Measurements from ENCODE around the gene CLCA2. TPM values are rescaled to one million over a fixed set of nuclear protein-coding genes. Genes with fewer than 3 reads are reported as not detected.

Gene CLCA2
- total RNA-seq, 1 experiment from 2014 or later: not detected

DNA sequence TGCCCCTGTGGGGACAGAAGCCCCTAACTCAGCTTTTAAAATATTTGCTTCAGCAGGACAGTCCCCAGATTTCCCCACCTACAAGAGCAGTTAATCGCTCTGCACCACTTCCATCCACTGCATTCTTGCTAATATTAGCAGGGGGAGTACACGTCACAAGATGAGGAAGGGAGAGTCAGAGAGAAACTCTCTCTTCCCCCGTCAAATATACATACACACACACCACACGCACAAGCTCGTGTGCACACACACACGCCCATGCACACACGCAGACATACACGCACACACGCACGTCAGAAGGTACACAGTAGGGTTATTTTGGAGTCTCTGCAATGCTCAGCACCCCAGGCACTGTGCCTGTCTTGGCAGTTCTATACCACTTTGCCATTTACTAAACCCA, 46.9 kb downstream of the CLCA2 start:
- Histone ChIP-seq H3K27me3 (replicated peaks; ENCODE audit: insufficient read depth, low read depth, low read length, poor library complexity) (no peaks in the 10 kb centered on the region), H3K9me3 (ENCODE audit: low read depth, low read length, poor library complexity, severe bottlenecking) (no peaks in the 10 kb centered on the region), H3K4me3 (ENCODE audit: low read depth, low read length, poor library complexity, severe bottlenecking) (no peak overlapping the region), H3K36me3 (ENCODE audit: insufficient read depth, low read length, poor library complexity, severe bottlenecking) (no peaks in the 10 kb centered on the region), H3K4me1 (ENCODE audit: insufficient read depth, low read length, poor library complexity, severe bottlenecking) (no peaks in the 10 kb centered on the region), H3K27ac (ENCODE audit: low read depth, low read length, poor library complexity, severe bottlenecking) (no peak overlapping the region)
- TF ChIP-seq, protein P1, sequence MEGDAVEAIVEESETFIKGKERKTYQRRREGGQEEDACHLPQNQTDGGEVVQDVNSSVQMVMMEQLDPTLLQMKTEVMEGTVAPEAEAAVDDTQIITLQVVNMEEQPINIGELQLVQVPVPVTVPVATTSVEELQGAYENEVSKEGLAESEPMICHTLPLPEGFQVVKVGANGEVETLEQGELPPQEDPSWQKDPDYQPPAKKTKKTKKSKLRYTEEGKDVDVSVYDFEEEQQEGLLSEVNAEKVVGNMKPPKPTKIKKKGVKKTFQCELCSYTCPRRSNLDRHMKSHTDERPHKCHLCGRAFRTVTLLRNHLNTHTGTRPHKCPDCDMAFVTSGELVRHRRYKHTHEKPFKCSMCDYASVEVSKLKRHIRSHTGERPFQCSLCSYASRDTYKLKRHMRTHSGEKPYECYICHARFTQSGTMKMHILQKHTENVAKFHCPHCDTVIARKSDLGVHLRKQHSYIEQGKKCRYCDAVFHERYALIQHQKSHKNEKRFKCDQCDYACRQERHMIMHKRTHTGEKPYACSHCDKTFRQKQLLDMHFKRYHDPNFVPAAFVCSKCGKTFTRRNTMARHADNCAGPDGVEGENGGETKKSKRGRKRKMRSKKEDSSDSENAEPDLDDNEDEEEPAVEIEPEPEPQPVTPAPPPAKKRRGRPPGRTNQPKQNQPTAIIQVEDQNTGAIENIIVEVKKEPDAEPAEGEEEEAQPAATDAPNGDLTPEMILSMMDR (conservative IDR thresholded peaks at IDR 0.05; ENCODE audit: low read depth, low read length): no peak
- no peak for TF ChIP-seq EZH2 (IDR thresholded peaks at IDR 0.05; ENCODE audit: borderline replicate concordance, low read depth, low read length, poor library complexity, severe bottlenecking)
- DNase-seq (ENCODE audit: low spot score): no peak
- ChIA-PET CTCF (no interaction called here), POLR2A (ENCODE audit: low non-redundant PET) (no interaction called here)
- BruUV-seq (replicated peaks): no TSS peak
- intact Hi-C loops (cut with micrococcal nuclease; ENCODE audit: unreplicated experiment): loop anchor here (5.0 to 10.0 kb wide), 2 partner anchors 36 to 274 kb away; no protein-coding TSS in a partner anchor

DNA sequence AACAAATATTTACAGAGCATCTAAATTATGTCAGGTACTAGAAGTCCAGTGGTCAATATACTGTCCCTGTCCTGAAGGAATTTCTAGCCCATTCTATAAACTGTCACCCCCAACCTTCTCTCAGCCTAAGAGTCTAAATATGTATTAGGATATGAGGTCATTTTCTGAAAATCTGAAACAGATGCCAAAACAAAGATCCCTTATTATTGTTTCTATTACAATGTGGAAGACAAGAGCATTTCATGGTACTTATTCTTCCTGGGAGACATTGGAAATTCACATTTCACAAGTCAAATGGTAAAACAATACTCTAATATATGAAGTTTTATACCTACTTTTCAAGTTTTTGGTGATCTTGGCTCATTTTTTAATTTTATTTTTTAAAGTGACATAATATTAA, 47.3 kb downstream of the CLCA2 start:
- H3K36me3 ChIP-seq (ENCODE audit: insufficient read depth, low read length, poor library complexity, severe bottlenecking): no peaks in the 10 kb centered on the region
- H3K27ac ChIP-seq (ENCODE audit: low read depth, low read length, poor library complexity, severe bottlenecking): no peak overlapping the region
- no TSS peak for BruUV-seq (replicated peaks)
- intact Hi-C loops (cut with micrococcal nuclease; ENCODE audit: unreplicated experiment): loop anchor here (5.0 to 10.0 kb wide), 2 partner anchors 36 to 274 kb away; no protein-coding TSS in a partner anchor
- H3K27me3 ChIP-seq (replicated peaks; ENCODE audit: insufficient read depth, low read depth, low read length, poor library complexity): no peaks in the 10 kb centered on the region
- DNase-seq (ENCODE audit: low spot score): no peak
- no peaks in the 10 kb centered on the region for H3K4me1 ChIP-seq (ENCODE audit: insufficient read depth, low read length, poor library complexity, severe bottlenecking)
- ChIA-PET POLR2A (ENCODE audit: low non-redundant PET) (no interaction called here), CTCF (no interaction called here)
- H3K4me3 ChIP-seq (ENCODE audit: low read depth, low read length, poor library complexity, severe bottlenecking): no peak overlapping the region
- H3K9me3 ChIP-seq (ENCODE audit: low read depth, low read length, poor library complexity, severe bottlenecking): no peaks in the 10 kb centered on the region
- no peak for TF ChIP-seq EZH2 (IDR thresholded peaks at IDR 0.05; ENCODE audit: borderline replicate concordance, low read depth, low read length, poor library complexity, severe bottlenecking)
- TF ChIP-seq, protein P1 (conservative IDR thresholded peaks at IDR 0.05; ENCODE audit: low read depth, low read length): no peak

DNA sequence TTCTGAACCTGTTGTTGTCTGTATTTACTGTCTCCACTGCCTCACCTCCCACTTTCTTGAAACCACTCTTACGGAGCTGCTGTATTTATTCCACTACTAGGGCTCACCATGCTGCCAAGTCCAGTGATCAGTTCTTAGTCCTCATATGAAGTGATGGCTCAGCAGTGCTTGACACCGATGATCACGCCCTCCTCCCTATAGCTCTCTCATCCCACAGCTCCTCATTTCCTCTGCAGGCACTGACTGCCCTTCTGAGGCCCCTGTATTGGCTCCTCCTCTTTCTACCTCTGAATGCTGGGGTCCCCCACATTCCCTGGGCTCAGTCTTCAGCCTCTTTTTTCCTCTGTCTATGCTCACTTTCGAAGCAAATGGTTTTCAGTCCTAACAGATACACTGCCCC, 48.2 kb downstream of the CLCA2 start:
- no peak overlapping the region for H3K27ac ChIP-seq (ENCODE audit: low read depth, low read length, poor library complexity, severe bottlenecking)
- no peaks in the 10 kb centered on the region for H3K9me3 ChIP-seq (ENCODE audit: low read depth, low read length, poor library complexity, severe bottlenecking)
- no peaks in the 10 kb centered on the region for H3K36me3 ChIP-seq (ENCODE audit: insufficient read depth, low read length, poor library complexity, severe bottlenecking)
- DNase-seq (ENCODE audit: low spot score): no peak
- BruUV-seq (replicated peaks): no TSS peak
- H3K4me1 ChIP-seq (ENCODE audit: insufficient read depth, low read length, poor library complexity, severe bottlenecking): no peaks in the 10 kb centered on the region
- ChIA-PET CTCF (interaction anchor here (0.6 kb wide), 1 partner anchor 32 kb away, joined by 4 read pairs; no protein-coding TSS in a partner anchor), POLR2A (ENCODE audit: low non-redundant PET) (no interaction called here)
- no peak overlapping the region for H3K4me3 ChIP-seq (ENCODE audit: low read depth, low read length, poor library complexity, severe bottlenecking)
- H3K27me3 ChIP-seq (replicated peaks; ENCODE audit: insufficient read depth, low read depth, low read length, poor library complexity): no peaks in the 10 kb centered on the region
- TF ChIP-seq, protein P1 (conservative IDR thresholded peaks at IDR 0.05; ENCODE audit: low read depth, low read length): no peak
- no peak for TF ChIP-seq EZH2 (IDR thresholded peaks at IDR 0.05; ENCODE audit: borderline replicate concordance, low read depth, low read length, poor library complexity, severe bottlenecking)
- intact Hi-C loops (cut with micrococcal nuclease; ENCODE audit: unreplicated experiment): loop anchor here (5.0 to 10.0 kb wide), 2 partner anchors 35 to 273 kb away; no protein-coding TSS in a partner anchor

Data from A673 (cell line).